ENCODE data around the gene FMN1.

The FMN1 gene

DNA sequence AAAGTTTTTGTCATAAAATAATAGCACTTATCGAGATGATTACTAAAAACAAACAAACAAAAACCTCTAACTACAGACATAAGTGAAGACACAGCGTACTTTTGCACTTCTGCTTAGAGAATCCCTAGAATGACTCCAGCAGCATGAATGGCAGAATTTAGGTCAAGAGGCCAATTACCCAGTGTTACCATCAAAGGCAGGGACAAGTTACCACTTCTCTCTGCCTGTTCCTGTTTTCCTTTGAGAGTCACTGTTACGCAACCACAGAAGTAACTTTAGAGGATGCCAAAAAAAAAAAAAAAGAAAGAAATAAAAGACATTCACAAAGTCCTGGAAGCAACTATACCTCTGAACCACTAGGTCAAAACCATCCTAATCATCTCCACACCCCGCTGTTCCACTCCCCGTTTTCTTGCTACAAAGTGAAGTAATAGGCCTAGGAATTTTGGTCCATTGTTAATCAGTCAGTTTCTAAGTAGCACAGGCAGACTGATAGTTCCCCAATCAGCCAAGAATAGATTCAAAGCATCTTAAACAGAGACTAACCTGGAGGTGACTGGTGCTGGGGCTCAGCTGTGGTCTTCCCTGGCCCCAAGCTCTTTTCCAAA, 41.9 kb downstream of the FMN1 start:
- DNase-seq, result no peak

DNA sequence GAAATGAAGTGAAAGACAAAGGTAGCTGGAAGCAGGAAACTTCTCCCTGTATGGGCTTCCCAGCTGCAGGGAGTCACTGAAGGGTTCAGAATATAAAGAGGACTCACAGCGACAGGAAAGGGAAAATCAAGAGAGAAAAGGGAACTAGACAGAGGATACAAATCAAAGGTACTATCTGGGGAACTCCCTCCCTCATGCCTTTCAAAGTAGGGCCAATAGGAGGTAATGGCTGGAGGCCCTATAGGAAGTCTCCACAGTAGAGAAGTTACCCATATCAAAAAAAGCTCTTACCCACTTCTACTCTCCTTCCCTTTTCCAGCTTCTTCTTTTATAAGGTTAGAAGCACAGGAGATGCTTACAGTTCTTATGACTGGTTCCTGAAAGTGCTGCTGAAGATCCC, 43.5 kb downstream of the FMN1 start:
- DNase-seq, result no peak

DNA sequence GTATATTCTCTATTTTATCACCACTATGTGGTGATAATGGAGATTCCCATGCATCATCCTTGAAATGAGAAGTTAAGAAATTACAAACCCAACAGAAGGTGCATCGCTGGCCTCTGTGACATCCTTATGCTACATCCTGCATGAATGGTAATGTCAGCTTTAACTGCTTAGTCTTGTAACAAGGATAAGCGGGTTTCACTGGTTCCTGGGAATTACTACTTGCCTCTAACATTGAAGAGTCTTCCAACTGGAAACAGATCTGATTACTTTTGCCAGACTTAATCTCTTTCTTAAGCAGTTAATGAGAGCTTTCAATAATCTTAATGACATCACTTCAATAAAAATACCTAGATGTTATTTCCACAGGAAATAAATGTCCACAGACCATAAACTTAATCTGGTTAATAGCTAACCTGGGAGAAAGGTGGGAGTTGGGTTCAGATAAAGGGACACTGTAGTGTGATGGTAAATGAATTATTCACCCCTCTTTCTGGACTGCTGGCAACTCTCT, 44.0 kb downstream of the FMN1 start:
- DNase-seq, result no peak

GRCh38 chr15:33149919-33150318, 44.6 kb downstream of the FMN1 start:
- no peak for DNase-seq

GRCh38 chr15:33148129-33148751, 46.3 kb downstream of the FMN1 start:
- DNase-seq, result no peak

DNA sequence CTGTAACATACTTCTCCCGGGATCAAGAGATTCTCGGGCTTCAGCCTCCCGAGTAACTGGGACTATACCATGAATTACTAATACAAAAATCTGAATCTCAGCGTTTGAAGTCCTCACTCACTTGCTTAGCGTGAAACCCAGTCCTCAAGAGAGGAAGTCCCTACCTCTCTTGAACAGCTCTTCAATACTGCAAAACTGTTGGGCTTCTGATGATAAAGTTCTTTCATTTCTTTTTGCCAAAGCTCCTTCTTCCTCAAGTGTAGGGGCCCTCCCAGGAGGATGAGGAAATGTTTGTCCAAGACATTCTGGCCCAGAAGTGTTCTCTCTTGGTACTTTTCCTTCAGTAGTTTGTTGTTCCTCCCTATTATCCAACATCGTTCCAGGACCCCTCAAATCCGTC, 48.5 kb downstream of the FMN1 start:
- no peak for DNase-seq

DNA sequence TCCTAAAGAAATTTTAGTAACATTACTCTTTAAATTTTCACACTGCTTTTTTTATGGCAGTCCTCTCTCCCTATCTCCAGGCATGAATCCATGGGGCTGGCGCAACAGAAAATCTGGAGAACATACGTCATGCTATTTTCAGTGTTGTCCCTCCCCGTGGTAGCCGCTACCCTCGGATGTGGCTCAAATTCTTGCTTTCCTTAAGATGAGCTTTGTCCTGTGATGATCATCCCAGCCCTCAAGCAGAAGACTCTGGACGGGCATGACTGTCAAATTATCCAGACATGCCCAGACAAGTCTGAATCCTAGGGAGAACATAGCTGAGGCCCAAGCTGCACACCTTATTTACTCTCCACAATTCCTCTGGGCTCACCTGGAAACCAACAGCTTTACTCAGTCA, 49.1 kb downstream of the FMN1 start:
- DNase-seq, result no peak

DNA sequence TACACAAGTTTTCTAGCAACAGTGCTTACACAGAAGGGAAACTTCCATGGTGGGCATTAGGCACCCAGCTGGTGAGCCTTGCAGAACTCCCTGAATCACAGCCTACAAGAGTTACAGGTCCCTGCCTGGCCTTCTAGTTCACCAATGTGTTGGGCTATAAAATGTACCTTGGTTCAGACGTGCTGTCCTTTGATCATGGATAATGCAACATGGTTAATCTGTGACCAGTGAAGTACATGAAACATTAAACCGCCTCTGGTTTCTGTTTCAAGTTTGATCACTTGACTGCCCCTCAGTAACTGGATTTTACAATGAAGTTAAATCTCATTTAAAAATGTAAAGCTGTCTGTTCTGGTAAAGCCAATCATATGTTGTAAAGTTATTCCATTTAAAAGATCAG, 51.8 kb downstream of the FMN1 start:
- no peak for DNase-seq

GRCh38 chr15:33138000-33138399, 56.5 kb downstream of the FMN1 start:
- no peak for DNase-seq

- DNase-seq, result no peak
These were observed 57.4 kb downstream of the FMN1 start for GRCh38 chr15:33137101-33137500.

- DNase-seq, result no peak
These were observed 58.2 kb downstream of the FMN1 start for GRCh38 chr15:33136353-33136752.

- no peak for DNase-seq
These were observed 59.1 kb downstream of the FMN1 start for GRCh38 chr15:33135355-33135781.

DNA sequence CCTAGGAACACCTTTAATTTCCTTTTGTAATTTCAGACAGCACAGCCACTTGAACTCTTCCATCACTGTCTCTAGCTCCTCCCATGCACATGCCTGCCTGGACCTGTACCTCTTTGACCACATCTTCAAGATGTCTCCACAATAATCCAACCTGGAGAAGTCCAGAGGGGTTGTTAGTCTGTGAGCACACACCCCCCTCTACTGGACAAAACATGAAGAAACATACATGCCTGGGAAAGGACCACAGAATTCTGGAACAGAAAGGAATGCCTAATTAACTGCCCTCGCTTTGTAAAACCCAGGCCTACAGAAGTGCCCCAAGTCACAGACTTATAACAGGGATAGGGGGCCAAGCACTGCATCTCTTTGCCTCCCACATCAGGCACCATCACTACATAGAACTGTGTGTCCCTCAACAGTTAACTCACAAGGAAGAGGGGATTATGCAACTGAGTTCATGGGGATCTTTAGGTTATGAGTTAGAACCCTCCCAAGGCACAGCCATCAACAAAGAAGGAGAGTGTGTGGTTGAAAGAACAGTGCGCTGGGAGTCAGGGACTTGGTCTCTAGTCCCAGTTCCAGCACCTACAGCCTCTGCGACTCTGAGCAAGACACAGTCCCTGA, 61.7 kb downstream of the FMN1 start:
- no peak for DNase-seq

DNA sequence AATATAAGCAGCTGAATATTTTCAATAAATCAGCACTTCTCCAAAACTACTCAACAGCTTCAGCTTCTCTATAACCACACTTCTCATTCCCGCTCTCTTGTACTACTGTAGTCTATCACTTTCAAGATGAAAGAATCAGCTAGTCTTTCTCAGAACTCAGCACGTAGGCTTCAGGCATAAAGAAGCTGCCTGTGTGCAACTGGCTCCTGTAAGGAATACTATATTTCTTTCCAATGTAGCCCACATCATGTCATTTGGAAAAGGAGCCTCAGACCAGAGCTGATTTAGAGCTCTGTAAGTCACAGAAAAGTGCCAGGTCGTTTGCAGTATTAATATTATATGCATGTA, 62.3 kb downstream of the FMN1 start:
- DNase-seq, result no peak

- no peak for DNase-seq
These were observed 62.8 kb downstream of the FMN1 start for GRCh38 chr15:33131552-33132232.

DNA sequence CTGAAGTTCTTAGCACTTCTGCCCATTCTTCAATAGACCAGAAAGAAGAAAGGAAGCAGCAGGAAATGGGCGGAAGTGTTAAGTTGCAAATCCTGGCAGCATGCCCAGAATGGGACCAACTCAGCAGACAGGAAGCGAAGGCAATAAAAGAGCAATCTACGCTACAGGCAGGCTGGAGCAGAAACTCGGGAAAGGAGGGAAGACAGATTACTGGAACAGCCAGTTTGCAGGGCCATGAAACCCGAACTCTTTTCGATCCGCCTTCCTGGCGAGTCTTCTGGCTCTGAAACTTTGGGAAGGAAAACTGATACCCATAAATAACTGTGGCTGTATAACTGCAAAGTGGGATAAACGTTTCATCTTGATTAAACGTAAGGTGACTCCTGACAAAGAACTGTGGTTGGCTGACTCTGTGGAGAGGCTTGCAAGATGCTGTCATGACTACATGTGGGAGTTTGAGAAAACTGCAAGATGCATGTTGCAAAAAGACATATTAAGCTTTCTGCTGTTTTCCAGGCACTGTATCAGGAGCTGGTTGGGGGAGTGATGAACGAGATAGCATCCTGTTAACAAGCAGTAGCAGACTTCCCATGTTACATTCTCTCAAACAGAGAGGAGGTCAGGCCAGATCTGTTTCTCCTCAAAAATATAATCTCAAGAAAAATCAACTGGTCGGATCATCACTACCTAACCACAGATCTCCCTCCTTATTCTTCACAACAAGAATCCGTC, 67.8 kb downstream of the FMN1 start:
- DNase-seq, result peak; percentile 43 to 60

DNA sequence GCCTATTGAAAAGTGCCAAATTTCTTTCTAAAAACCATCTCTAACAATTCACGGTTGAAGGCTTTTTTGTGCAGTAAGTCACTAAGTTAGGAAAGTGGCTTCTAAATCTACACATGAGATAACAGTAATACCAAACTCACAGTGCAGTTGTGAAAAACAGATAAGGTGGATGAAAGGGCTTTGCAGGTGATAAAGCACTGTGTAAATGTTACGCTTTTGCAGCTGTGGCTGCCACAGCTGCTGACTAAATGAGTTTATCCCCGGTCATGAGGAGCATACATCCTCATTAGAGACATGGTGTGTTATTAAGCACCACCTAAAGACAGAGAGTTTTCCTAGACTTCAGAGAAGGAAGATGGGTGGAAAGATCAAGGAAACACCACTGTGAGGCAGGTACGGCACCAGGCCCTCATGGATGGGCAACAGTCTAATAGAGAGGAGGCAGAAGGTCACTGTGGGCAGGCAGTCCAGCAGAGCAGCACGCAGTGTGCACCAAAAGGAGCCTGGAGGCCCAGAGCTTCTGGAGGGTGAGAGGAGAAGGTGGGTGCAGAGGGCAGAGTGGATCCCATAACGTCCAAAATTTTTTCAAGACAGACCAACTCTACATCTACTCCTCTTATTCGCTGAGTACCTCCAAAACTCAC, 68.5 kb downstream of the FMN1 start:
- no peak for DNase-seq

DNA sequence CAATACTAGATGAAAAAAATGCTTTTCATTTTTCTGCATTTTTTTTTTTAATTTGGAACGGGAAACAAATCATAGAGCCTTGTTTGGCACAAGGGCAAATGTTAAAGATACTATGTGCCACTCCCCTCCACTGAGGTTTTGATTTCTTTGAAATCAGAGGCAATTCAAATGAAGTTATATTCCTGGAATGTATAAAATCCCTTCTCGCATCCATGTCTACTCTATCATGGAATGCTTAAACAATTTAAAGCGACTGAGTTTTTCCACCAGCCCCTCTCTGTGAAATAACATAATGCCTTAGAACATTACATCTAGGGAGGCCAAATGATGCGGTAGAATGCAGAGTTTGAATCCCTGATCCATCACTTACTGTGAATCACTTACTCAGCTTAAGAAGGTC, 69.7 kb downstream of the FMN1 start:
- DNase-seq, result no peak

DNA sequence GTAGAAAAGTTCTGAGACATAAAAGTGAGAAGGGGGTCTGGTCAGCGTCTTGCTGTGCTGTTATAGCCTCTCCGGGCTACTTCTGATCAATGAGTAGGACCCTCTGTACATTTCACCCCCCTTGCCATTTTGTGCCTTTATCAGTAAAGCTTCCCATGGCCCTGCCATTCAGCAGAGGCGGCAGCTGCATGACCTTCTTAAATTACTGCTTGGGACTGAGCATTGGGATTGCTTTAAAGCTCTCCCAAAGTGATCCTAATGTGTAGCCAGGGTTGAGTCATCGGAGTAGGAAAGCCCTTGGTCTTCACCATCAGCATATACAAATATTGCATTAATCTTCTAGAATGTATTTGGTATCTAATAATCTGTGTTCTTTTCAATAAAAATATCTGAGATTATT, 70.2 kb downstream of the FMN1 start:
- DNase-seq, result no peak

- DNase-seq, result no peak
These were observed 74.6 kb downstream of the FMN1 start for GRCh38 chr15:33119865-33120264.

DNA sequence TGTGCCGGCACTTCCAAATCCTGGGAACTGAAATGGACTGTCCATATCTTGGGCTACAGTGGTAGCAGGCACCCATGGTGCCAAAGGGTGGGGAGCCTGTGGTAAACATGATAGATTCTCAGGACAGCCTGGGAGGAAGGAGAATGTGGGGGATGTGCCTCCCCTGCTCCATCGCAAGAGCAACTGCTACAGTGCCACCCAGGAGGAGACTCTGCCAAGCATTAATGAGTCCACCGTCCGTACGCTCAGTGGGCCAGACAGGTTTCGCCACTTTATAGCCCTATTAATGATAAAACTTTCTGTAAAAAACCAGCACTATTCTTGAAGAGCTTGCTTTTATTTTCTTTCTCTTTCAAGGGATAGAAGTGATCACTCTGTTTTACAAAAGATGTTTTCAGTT, 75.2 kb downstream of the FMN1 start:
- no peak for DNase-seq

DNA sequence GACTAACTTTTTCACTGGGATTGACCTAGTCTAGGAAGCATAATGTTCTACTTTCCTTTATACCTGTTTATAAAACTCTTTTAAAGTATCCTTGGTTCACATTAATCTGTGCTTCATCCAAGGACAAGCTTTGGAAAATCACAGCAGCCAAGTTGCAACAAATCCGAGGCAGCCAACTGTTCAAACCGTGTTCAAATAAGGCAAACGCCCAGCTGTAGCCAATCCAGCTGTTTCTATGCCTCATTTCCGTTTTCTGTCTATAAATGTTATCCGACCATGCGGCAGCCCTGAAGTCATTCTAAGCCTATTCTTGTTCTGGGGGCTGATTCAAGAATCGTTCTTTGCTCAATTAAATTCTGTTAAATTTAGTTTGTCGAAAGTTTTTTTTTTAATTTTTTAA, 78.3 kb downstream of the FMN1 start:
- no peak for DNase-seq

All from stimulated activated CD4-positive, alpha-beta T cell treated with anti-CD3 and anti-CD28 coated beads, Interleukin-4, amount 100 ng/mL, for 4 hours (primary cell).